ENCODE results near the gene TMEM247.

Gene TMEM247

GRCh38 chr2:46446871-46447568 lies 32.3 kb upstream of the TMEM247 start:
- H3K4me3 ChIP-seq: no peak overlapping the region
- no peak for DNase-seq (ENCODE audit: low spot score)
- TF ChIP-seq, protein P1, sequence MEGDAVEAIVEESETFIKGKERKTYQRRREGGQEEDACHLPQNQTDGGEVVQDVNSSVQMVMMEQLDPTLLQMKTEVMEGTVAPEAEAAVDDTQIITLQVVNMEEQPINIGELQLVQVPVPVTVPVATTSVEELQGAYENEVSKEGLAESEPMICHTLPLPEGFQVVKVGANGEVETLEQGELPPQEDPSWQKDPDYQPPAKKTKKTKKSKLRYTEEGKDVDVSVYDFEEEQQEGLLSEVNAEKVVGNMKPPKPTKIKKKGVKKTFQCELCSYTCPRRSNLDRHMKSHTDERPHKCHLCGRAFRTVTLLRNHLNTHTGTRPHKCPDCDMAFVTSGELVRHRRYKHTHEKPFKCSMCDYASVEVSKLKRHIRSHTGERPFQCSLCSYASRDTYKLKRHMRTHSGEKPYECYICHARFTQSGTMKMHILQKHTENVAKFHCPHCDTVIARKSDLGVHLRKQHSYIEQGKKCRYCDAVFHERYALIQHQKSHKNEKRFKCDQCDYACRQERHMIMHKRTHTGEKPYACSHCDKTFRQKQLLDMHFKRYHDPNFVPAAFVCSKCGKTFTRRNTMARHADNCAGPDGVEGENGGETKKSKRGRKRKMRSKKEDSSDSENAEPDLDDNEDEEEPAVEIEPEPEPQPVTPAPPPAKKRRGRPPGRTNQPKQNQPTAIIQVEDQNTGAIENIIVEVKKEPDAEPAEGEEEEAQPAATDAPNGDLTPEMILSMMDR (IDR thresholded peaks at IDR 0.05): no peak
- no peak overlapping the region for H3K27ac ChIP-seq

DNA sequence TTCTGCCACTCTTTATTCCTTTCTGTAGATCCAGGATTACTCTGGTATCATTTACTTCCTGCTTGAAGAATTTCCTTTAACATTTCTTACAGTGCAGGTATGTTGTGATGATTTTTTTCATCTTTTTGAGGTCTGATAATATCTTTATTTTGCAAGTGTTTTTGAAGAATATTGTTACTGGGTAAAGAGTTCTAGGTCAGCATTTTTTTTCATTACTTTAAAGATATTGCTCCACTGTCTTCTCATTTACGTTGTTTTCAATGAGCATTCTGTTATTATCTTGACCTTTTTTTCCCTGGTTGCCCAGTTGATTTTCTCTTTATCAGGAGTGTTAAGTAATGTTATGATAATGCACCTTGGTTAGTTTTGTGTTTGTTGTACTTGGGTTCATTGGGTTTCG lies 31.7 kb upstream of the TMEM247 start:
- TF ChIP-seq, protein P1 (IDR thresholded peaks at IDR 0.05): no peak
- H3K4me3 ChIP-seq: no peak overlapping the region
- no peak for DNase-seq (ENCODE audit: low spot score)
- no peak overlapping the region for H3K27ac ChIP-seq

GRCh38 chr2:46448111-46448510 lies 31.3 kb upstream of the TMEM247 start:
- TF ChIP-seq, protein P1 (IDR thresholded peaks at IDR 0.05): no peak
- no peak overlapping the region for H3K27ac ChIP-seq
- no peak overlapping the region for H3K4me3 ChIP-seq
- DNase-seq (ENCODE audit: low spot score): no peak

DNA sequence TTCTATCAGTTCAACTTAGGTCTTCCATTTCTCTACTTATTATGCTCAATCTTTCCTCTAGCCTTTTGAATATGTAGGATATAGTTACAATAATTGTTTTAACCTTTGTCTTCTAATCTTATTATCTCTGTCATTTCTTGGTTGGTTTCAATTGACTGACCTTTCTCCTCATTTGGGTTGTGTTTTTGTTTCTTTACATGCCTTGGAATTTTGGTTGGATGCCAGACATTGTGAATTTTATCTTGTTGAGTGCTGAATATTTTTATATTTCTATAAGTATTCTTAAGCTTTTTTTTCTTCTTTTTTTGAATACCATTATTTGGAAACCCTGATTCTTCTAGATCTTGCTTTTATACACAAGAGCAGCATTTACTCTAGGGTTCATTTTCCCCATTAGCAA lies 30.7 kb upstream of the TMEM247 start:
- H3K4me3 ChIP-seq: no peak overlapping the region
- TF ChIP-seq, protein P1 (IDR thresholded peaks at IDR 0.05): no peak

GRCh38 chr2:46449700-46450099 lies 29.7 kb upstream of the TMEM247 start:
- TF ChIP-seq, protein P1 (IDR thresholded peaks at IDR 0.05): no peak
- Histone ChIP-seq H3K27ac (no peak overlapping the region), H3K4me3 (no peak overlapping the region)
- DNase-seq (ENCODE audit: low spot score): no peak

More for the DNA sequence above, 30.7 kb upstream of the TMEM247 start:
- H3K27ac ChIP-seq: no peak overlapping the region
- no peak for DNase-seq (ENCODE audit: low spot score)

- TF ChIP-seq, protein P1 (IDR thresholded peaks at IDR 0.05): no peak
- no peak overlapping the region for H3K27ac ChIP-seq
- H3K4me3 ChIP-seq: no peak overlapping the region
- DNase-seq (ENCODE audit: low spot score): no peak
Measured at GRCh38 chr2:46451131-46451711, 28.1 kb upstream of the TMEM247 start.

GRCh38 chr2:46456789-46457188 lies 22.6 kb upstream of the TMEM247 start:
- Histone ChIP-seq H3K27ac (no peak overlapping the region), H3K4me3 (no peak overlapping the region)
- DNase-seq (ENCODE audit: low spot score): peak; percentile 24
- TF ChIP-seq, protein P1 (IDR thresholded peaks at IDR 0.05): no peak
